ENCODE measurements around the gene CCM2. TPM values are rescaled to one million over a fixed set of nuclear protein-coding genes. Genes with fewer than 3 reads are reported as not detected.

The CCM2 gene
- total RNA-seq, 1 experiment from 2014 or later = 61.5 TPM

DNA sequence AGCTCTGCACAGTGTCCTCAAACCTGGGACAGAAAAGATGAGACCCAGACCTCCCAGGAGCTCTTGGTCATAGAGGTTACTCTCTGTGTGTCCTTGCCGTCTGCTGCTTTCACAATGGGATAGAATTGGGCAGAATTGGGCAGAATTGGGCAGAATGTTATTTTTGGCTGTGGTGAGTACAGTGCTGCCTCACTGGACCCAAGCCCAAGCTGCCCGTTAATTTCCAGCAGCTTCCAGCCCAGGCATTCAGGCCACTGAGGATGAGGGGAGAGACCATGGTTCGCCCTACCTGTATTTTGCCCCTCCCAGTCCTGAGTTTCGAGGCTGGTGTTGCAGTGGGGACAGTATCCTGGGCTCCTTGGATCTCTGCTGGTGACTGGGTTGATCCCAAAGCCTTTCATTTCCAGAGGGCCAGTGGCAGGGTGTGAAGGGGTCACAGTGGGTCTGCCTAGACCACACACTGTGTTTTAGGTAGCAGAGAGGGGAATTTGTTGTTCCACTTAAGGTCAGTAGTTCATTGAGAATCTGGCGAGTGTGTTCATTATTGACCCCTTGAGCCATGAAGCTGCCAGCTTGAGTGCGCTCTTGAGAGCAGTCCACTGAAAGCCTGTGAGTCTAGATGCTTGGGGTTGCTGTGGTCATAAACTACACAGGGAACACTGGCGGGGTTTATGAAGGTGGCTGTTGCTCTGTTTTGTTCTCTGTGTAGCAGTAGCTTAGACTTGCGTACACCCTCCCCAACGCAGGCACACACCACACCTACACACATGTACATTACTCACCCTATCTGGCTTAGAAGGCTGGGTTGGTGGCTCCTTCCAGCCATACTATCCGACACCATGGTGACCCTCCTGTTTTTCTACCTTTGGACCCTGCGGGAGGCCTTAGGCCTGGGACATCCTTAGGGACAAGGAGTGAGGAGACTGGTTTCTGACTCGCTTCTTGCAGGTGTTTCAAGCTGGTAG is 65.3 kb downstream of the CCM2 start:
- DNase-seq (ENCODE audit: low spot score) = no peak

- no peak for DNase-seq (ENCODE audit: low spot score)
Measured at GRCh38 chr7:45066409-45066808, 66.4 kb downstream of the CCM2 start.

- DNase-seq (ENCODE audit: low spot score) = no peak
Measured at GRCh38 chr7:45067582-45067981, 67.6 kb downstream of the CCM2 start.

DNA sequence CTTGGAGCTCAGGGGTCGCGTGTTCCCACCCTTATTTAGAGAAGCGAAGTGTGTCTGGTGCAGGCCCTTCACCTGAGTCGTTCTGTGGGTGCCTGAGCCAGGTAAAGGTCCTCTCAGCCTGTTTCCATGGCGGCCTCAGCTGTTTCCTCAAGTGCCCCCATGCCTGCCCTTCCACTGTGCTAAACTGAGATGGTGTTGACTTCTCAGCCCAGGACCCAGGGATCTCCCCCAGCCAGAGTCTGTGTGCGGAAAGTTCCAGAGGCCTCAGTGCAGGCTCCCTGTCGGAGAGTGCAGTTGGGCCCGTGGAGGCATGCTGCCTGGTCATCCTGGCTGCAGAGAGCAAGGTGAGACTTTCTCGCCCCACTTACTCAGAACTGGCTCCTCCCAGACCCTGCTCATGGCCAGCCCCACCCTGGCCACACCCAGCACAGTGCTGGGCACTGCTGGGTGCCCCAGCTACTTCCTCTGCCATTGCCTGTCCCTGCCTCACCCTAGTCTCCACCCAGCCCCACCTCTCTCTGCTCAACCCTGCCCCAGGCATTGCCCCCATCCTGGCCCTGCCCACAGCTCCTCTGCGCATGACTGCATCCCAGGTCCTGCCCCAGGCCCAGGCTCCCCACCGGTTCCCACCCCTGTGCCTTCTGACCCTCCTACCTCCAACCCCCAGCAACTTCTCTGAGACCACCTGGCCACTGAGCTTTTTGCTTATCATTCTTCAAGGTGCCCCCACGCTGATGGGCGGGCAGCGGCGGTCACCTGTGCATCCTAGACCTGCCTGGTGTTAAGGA is 68.4 kb downstream of the CCM2 start:
- no peak for DNase-seq (ENCODE audit: low spot score)

- no peak for DNase-seq (ENCODE audit: low spot score)
Measured at GRCh38 chr7:45069444-45070253, 69.6 kb downstream of the CCM2 start.

DNA sequence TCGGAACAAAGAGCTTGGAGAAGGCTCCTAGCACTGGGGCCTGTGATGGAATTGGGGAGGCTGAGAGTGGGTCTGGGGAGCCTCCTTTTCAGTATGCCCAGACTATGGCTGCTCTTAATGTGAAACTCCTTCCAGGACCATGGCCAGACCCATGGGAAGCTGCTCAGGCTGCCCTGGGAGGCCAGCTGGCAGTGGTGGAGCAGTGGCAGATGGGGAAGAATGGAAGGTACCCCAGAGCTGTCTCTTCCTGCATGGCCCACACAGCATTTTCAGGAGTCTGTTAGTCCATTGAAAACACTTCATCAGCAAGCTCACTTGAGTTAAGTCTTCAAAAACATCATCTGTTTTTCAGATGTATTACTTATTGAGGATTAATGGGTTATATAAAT is 70.2 kb downstream of the CCM2 start:
- no peak for DNase-seq (ENCODE audit: low spot score)

- no peak for DNase-seq (ENCODE audit: low spot score)
Measured at GRCh38 chr7:45071528-45071927, 71.5 kb downstream of the CCM2 start.

- no peak for DNase-seq (ENCODE audit: low spot score)
Measured at GRCh38 chr7:45072131-45073030, 72.4 kb downstream of the CCM2 start.

GRCh38 chr7:45073031-45073785 is 73.2 kb downstream of the CCM2 start:
- DNase-seq (ENCODE audit: low spot score) = no peak

- no peak for DNase-seq (ENCODE audit: low spot score)
Measured at GRCh38 chr7:45073786-45074527, 74.0 kb downstream of the CCM2 start.

- DNase-seq (ENCODE audit: low spot score) = no peak
Measured at GRCh38 chr7:45074528-45075354, 74.7 kb downstream of the CCM2 start.

- DNase-seq (ENCODE audit: low spot score) = no peak
Measured at GRCh38 chr7:45075355-45075644, 75.3 kb downstream of the CCM2 start.

DNA sequence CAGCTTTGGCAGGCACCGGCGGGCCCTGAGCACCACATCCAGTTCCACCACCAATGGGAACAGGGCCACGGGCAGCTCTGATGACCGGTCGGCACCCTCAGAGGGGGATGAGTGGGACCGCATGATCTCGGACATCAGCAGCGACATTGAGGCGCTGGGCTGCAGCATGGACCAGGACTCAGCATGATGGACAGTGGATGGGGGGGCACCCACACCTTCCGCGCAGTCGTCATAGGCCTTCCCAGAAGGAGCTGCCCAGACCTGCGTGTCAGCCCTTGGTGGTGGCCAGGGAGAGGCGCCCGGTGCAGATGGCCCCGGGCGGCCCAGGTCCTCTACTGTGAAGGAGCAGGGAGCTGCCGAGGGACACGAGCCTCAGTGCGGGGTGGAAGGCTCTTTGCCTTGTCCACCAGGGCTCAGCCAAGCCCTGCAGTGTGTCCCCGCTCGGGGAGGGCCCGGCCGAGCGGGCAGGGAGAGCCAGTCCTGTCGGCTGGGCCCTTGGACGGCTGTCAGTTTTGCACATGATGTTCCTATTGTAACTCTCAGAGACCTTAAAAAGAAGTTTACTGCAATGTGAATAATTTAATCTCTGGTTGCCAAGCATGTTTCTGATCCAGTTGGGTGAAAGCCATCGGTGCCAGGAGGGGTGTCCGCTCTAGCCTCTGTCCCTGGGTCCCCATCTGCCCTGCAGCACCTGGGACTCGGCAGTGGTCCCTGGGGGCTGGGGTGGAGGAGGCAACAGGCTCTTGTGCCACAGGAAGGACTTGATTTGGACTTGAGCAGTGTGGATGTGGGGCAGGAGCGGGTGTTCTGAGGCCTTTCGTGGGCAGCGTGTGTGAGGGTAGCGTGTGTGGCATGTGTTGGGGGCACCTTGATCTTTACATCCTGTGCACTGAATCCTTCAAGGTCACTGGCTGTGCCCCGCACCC is 76.1 kb downstream of the CCM2 start:
- no peak for DNase-seq (ENCODE audit: low spot score)

GRCh38 chr7:45076946-45077345 is 76.9 kb downstream of the CCM2 start:
- DNase-seq (ENCODE audit: low spot score) = no peak

DNA sequence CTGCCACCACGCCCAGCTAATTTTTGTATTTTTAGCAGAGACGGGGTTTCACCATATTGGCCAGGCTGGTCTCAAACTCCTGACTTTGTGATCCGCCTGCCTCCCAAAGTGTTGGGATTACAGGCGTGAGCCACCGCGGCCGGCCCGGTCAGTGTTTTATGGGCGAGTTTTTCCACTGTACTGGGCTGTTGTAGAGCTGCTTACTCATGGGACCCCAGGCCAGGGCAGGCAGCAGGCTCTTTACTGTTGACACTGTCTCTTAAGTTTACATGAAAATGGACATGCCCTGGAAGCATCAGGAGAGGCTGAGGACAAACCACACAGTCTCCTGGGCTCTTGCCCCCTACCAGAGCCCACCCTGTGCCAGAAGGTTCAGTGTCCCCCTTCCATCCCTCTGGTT is 77.6 kb downstream of the CCM2 start:
- no peak for DNase-seq (ENCODE audit: low spot score)

DNA sequence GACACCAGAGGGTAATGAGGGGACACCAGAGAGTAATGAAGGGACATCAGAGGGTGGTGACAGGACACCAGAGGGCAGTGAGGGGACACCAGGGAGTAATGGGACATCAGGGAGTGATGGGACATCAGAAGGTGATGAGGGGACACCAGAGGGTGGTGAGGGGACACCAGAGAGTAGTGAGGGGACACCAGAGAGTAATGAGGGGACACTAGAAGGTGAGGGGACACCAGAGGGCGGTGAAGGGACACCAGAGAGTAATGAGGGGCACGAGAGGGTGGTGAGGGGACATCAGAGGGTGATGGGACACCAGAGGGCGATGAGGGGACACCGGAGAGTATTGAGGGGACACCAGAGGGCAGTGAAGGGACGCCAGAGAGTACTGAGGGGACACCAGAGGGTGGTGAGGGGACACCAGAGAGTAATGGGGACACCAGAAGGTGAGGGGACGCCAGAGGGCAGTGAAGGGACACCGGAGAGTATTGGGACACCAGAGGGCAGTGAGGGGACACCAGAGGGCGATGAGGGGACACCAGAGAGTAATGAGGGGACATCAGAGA is 78.2 kb downstream of the CCM2 start:
- DNase-seq (ENCODE audit: low spot score) = no peak

DNA sequence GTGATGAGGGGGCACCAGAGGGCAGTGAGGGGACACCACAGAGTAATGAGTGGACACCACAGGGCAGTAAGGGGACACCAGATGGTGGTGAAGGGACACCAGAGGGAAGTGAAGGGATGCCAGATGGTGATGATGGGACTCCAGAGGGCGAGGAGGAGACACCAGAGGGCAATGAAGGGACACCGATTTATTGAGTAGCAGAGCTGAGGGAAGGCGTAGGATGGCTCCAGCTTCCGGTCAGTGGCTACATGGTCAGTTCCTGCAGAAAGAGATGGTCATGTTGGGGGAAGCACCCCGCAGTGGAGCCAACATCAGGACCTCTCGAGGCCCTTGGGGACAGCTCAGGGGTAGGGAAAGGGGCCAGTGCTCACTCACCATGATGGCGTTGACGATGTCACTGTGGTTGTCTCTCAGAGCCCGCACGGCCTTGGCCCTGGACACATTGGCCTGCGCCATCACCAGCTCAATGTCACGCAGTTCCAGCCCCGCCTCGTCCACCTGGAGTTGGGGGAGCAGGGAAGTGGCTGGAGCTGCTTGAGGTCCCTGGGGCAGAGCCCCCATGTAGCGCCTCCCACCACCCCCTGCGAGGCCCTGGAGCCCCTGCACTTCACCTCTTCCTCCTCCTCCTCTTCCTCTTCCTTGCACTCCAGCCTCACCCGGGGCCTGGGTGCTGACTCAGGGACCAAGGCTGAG is 80.4 kb downstream of the CCM2 start:
- DNase-seq (ENCODE audit: low spot score) = no peak

Measured in H4 (cell line).